Endometrial microvascular endothelial cells (primary cell): ENCODE measurements around the gene RNF121. TPM values are rescaled to one million over a fixed set of nuclear protein-coding genes. Genes with fewer than 3 reads are reported as not detected.

ENCODE experiments used
- in situ Hi-C: cut with HindIII; loops from 2 replicates; pipeline ENCODE4 v1.10.0; 2017; ENCODE audit warnings: low sequenced_read_pairs, low pct_unique_long_range_greater_than_20kb; ENCODE audit errors: inconsistent ontology term
- total RNA-seq: library from RNA; depleted of rRNA; stranded (reverse); fragments of >200 nt; gene quantifications from one replicate; pipeline ENCODE4 v1.2.3, GENCODE V29; 2015; ENCODE audit errors: inconsistent ontology term

The RNF121 gene
- total RNA-seq, 1 donor from 2014 or later: 43.1 TPM

DNA sequence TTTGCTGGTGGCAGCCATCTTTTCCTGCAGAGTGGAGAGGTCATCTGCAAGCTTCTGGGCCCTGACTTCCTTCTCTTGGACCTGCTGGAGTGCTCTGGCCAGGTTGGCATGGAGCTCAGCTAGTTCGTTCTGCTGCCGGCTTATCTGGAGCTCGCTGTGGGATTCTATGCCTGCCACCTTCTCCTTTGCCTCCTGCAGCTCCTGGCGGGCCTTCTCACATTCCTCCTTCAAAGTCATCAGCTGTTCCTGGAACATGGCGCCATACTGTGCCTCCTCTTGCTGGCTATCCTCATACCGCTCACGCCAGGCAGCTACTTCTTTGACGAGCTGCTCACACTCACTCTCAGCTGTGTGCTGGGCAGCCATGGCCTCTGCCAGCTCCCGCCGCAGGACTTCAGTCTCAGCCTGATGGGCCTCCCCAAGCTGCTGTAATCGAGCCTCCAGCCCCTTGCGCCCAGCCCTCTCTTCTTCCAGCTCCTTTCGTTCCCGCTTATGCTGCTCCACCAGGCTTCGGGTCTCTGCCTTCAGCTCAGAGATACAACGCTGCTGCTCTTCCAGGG is 86.0 kb downstream of the RNF121 start:
- in situ Hi-C loops: no loop called here

DNA sequence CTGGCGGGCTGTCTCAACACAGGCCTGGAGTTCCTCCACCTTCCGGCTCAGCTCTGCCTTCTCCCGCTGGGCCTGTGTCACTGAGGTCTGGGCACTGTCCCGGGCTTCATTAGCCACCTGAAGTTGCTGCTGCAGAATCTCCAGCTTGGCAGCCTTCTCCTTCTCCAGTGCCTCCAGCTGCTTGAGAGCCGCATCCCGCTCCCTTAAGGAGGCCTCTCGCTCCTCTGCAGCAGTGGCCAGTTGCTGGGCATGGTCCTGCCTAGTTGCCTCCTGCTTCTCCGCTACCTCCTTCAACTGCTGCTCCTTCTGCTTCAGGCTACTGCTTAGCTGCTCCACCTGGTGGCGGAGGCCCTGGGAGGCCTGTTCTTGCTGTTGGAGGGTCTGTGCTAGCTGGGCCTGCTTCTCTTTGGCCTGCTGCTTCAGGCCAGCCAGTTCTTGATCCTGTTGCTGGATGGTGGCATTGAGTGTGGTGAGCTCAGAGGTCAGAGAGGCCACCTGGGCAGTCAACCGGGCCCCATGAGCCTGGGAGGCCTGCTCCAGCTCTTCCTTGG is 86.7 kb downstream of the RNF121 start:
- in situ Hi-C loops: no loop called here

DNA sequence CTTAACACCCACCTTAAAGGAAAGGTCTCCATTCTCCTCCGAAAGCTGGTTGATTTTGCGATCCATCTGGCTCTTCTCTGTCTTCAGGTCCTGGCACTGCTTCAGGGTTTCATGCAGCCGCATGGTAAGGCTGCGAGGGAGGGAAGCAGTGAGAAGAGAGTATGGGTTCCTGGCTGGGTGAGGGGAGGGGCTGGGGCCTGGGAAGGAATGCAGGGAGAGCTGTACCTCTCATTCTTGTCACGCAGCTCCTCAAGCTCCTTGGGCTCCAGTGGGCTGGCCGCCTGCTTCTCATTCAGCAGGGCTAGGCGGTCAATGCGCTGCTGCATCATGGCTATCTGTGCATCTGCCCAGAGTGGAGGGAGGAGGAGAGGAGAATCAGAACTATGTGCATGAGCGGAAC is 89.3 kb downstream of the RNF121 start:
- in situ Hi-C loops: no loop called here

DNA sequence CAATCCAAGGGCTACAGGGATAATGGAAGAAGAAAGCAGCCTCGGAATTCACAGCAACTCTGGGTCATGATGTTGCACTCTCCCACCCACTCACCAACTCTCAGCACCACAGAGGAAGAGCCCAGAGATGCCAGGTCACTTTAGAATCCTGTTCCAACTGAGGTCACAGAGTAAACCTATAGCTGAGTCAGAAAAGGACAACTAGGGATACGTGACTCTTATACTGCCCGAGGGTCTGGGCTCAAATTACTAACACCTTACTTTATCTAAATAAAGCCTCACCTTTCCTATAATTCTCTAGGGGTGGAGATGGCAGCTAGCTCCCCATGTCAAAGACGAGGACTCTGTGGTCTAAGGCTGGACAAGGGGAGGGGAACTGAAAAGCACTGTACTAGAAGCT is 94.5 kb downstream of the RNF121 start:
- in situ Hi-C loops: no loop called here

DNA sequence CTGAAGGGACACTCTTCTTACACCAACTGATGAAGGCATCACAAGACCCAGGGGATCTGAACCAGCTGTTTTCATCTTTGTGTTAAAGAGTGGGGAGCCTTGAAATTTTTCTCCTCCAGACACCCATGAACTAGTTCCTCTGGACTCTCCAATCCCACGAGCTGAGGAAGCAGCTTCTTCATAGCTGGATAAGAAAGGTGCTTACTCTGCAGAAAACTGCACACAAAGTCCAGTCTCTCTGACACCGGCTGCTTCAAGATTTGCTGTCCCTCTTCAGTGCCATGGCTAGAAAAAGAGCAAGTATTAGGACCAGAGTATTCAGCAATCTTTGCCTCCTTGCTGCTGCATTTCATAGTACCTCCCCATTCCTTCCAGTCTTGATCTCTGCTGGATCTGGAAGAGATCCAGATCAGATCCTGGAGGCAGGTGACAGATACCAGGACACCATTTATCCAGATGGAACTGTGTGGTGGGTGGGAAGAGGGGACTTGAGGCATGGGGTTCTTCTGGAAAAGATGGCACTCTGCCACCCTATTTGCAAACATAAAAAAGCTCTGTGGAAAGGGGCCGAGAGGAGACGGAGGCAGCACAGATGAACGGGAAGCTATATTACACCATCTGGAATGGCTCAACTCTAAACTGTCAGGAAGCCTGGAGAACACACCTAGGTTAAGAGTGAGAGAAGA is 95.4 kb downstream of the RNF121 start:
- in situ Hi-C loops: no loop called here

DNA sequence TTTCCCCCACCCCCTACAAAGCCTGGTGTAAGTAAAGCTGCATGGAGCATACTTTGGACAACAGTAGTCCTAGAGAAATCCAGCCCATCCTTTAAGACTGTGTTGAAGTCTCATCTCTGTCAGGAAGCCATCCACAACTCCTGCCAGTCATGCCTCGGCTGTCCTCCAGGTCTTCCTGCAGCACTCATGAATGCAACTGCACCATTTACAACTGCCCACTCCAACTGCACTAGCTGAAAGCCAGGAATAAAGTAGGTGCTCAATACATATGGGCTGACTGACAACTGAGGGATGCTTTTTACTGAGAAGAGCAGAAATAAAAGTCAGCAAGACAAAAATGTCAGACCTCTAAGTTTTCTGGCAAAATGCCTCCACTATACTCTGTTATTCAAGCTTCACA is 97.2 kb downstream of the RNF121 start:
- in situ Hi-C loops: no loop called here

DNA sequence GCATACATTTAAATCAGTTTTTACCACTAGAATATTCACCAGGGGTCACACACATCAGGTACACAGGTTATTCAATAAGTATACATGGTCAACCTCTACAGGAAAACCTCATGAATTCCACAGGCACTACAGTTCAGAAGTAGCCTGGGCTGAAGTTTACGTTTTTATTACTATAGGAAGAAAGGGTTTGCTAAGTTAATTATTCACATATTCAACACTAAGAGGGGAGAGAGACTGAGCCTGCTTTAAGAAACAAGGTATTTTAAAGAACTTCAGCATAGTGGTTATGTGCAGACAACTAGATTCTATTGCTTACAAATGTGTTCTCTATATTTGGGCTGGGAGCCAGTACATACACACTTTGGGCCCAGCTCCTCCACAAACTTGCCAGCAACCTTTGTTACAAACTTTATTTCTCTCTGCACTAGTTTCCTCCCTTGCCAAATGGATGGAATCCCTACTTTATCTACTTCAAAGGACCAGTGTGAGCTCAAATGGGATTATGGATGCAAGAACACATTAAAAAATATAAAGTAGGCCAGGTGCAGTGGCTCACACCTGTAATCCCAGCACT is 101.7 kb downstream of the RNF121 start:
- in situ Hi-C loops: no loop called here

DNA sequence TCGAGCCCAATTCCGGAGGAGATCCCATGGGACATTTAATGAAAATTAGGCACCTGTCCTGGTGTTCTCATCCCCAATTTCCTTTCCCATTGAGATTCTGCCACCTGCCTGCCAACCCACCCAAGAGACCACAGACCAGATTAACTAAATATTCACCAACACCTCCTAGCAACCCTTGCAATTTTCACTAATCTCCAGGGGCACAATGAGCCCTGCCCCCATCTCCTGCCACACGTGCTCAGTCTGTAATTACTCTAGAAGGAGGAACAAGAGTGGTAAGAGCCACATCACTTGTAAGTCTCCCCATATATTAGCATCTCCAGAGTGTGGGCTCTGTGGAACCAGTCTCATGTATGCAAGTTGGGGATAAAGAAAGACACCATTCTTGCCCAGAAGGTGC is 107.8 kb downstream of the RNF121 start:
- in situ Hi-C loops: no loop called here

DNA sequence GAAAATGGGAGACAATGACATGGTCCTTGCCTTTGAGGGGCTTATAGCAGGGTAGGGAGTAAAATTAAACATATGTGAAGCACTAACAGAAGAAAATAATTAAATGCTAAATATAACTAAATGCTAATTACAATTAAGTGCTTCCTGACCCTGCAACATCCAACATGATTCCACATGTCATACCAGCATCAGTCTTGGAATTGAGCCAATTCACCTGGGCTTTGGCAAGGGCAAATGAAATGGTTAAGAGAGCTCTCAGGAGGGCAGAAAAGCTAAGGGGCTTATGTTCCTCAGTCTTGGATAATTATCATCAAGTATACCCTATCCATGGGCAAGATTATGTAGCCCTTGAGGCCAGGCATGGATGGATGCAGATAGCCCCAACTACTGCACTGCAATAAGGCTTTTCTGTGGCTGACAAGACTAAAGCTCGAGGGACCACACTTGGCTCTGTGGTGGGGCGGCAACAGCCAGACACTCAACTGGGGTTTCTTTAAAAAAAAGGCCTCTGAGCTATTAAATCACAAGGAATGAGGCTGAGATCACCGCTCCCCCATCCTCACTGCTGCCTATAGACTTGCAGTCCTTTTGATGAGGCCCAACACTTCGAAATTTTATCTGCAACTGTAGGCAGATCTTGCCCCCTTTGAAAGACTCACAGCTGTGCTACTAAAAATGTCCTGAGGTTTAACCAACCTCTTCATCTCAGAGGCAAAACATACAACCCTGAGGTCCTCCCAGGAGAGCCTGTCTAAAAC is 108.9 kb downstream of the RNF121 start:
- in situ Hi-C loops: no loop called here

DNA sequence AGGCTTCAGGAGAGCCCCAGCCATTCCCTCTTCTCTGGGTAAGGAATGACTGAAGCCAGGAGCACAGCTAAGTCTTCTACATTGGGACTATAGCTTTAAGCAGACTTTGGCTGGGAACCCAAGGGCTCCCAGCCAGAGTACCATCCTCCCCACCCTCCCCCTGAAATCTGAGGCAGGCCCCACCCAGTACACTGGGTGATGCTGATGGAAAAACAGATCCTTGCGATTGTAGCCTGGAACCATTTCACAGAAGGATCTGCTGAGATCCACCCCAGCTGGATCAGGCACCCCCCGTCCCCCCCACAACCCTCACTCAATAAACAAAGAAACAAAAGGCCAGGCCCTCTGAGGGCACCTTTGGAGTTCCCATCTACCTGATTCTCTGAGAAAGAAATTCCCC is 109.6 kb downstream of the RNF121 start:
- in situ Hi-C loops: no loop called here

DNA sequence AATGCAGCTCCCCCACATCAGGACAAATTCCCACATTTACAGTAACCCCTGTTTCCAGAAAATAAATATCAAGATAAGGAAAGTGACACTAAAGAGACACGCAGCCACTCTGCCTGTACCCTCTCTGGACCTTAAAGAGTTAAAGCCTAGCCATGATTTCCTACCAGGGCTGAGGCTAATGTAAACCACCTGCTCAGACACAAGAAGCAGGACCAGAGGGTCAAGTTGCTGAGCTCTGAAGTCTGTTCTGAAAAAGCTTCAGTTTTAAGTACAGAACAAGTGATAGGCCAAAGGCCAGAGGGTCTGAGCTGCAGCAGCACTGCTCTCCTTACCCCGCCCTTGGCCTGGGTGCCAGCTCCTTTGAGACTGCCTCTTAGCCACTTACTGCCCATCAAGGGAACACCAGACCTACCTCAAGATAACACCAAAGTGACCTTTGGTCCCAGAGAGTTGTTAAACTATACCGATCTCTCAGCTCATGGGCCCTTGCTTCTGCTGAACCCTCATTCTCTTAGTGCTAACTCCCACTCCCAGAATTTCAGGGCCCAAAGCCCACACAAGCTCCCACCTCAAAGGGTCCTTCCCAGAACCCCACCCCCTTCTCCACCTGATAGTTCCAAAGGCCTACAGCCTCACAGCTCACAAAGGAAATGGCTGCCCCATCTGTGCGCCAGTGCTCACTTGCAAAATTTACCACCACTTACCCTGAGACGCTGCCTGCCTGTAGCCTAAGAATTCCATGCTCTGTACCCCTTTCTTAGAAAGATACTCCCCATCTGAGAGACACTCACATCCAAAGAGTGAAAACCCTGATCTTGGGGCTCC is 110.4 kb downstream of the RNF121 start:
- in situ Hi-C loops: no loop called here

DNA sequence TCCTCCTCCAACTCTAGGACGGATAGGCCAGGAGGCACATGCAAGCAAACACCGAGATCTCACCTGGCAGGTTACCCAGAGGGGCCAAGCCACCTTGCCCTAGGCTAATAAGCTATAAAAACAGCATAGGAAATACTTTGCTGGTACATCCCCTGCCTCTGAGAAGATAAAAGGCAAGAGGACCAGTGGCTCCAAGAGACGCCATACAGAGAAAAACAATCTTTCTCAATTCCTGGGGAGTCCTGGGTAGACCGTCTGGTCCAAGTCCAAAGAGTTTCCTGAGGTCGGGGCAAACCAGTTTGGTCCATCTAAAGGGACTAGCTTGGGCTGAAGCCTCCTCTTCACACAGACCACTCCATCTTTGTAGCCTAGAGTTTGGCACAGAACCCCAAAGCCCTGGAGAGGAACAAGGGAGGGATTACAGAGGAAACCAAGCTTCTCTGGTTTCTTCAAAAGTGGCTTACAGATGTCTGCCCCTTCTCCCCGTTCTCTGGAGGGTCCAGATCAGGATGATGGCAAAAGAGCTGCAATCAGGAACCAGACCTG is 111.1 kb downstream of the RNF121 start:
- in situ Hi-C loops: no loop called here

DNA sequence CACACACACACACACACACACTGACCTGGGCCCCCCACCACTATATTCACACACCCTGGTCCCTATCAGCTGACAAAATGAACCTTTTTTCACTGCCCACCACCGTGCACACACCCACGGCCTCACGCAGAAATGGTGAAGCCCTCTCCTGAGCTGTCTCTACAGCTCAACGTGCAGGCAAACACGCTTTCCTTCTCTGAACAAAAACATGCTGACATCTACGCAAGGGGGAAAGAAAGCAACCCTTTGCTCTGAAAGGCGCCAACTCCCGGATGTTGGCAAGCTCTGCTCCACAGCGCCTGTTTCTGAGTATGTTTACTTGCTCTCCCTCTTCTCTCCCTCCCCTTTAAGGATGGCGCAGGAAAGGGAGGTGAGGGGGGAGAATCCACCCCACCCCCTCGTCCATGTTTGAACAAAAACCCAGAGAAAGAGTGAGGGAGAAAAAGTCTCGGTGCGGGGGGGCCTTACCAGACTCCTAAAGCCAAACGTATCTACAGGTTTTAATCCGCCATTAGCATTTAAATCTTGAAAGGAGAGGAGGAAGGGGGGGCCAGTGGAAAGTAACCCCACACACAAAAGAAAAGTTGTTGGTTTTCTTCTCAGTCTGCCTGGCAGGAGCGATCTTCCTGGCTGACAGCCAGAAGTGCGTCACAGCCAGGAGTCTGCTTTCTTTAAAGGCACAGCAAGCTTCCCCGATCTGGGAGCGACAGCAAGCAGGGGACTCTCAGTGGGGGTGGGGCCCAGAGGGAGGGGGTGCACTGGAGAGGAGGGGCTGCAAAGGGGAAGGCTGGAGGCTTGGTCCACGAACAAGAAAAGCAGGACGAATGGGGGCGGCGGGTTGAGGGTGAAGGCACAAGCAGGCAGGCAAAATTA is 111.9 kb downstream of the RNF121 start:
- in situ Hi-C loops: no loop called here

DNA sequence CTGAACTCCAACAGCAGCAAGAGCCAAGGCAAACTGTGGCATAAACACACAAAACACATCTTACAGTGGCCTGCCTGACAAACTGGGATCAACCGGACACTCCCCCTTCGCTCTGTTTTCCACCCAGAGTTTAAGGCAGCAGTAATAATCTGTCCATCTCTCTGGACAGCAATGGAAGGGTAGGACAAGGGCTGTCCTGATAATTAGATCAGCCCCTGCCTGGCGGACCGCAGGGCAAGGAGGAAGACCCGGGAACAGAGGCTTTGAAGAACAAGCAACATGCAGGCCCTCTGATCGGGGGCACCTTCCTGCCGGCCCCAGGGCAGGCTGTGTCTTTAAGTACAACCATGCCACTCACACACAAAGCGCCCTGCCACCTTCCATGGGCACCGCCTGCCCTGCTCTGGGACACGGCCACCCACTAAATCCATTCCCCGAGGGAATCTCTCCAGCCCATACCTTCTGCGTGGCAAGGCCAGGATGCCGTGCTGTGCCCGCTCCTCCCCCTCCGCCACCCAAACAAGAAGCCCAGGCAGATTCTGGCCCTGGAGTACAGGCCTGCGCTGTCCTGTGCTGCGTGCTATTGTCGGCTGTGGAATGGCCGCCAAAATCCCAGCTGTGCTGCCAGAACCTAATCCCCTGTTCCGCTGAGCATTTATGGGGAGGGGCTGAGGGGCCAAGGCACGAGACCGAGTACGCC is 112.7 kb downstream of the RNF121 start:
- in situ Hi-C loops: no loop called here

DNA sequence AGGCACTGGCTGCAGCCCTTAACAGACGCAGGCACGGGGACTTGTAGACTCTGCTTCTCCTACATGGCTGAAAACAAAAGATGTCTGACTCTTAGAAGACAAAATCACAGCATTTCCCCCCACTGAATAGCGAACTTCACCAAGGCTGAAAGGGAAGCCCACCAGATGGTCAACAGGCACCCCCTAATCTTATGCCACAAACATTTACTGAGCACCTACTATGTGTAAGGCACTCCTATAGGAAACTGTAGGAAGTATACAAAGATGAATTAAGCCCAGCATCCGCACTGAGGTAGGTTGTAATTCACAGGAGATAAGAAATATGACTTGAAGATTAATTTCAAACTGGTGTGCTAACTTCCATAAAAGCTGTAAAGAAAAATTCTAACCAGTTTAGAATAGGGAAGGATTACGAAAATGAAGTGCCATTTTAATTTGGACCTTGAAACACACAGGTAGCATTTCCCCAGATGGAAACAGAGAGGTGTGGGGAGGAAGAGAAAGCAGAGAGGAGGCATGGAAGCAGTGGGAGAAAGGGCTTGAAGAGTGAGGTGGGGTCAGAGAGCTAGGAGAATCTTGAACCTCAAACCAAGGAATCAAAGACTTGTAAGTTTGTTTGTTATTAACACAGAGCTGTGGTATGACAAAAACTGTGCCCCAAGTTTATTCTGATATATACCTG is 113.4 kb downstream of the RNF121 start:
- in situ Hi-C loops: no loop called here

DNA sequence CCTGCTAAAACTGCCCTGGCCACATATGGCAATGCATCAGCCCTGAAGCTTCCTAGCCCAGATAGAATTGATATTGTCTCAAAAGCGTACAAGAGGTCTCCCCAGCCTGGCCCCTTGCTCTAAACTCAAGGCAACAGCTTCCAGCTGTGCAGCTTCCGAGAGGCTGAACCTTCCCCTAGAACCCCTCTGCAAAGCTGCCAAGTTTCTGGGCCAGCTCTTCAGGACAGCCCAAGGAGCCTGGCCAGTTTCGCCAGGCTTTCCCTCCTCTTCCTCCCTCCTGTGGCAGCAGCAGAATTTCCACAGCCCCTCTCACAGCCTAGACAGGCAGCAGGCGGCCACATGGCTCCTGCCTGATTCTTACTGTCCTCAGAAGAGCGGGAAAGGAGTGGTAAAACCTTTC is 117.0 kb downstream of the RNF121 start:
- in situ Hi-C loops: no loop called here
